MCF 10A (cell line): Measurements from ENCODE around the gene THRA. TPM values are rescaled to one million over a fixed set of nuclear protein-coding genes. Genes with fewer than 3 reads are reported as not detected.

ENCODE experiments used
- BruUV-seq: library from RNA; stranded (reverse); fragments of 400-500 nt; replicated peaks from 2 replicates; lab custom pipeline; 2021; lab: Mats Ljungman, UMichigan
- CTCF ChIA-PET: fragments of 300-600 bp; sonication (Branson Sonifier 250); formaldehyde crosslinking; extraction: SDS; loops from one replicate; lab custom pipeline; 2021; ENCODE audit warnings: antibody characterized with exemption, inconsistent platforms; lab: Yijun Ruan, JAX
- POLR2A ChIA-PET: fragments of 300-600, 350-650 bp; sonication (Branson Sonifier 250); formaldehyde crosslinking; extraction: SDS; loops from one replicate; lab custom pipeline; 2020; ENCODE audit warnings: antibody characterized with exemption, inconsistent platforms; lab: Yijun Ruan, JAX
- DNase-seq: peaks from one replicate; pipeline ENCODE4 v3.0.0-alpha.2; 2018; ENCODE audit not compliant: unreplicated experiment
- H3K27ac Mint-ChIP-seq: one replicate; pipeline ENCODE4 v1.8.0; 2022; ENCODE audit warnings: mild to moderate bottlenecking, low read depth, mixed read lengths; ENCODE audit not compliant: unreplicated experiment
- H3K27me3 Mint-ChIP-seq: one replicate; pipeline ENCODE4 v1.8.0; 2022; ENCODE audit warnings: mixed read lengths; ENCODE audit not compliant: insufficient read depth, unreplicated experiment
- H3K36me3 Mint-ChIP-seq: one replicate; pipeline ENCODE4 v1.8.0; 2022; ENCODE audit warnings: mild to moderate bottlenecking, moderate library complexity, mixed read lengths; ENCODE audit not compliant: insufficient read depth, unreplicated experiment
- H3K4me1 Mint-ChIP-seq: one replicate; pipeline ENCODE4 v1.8.0; 2022; ENCODE audit warnings: mixed read lengths; ENCODE audit not compliant: insufficient read depth, unreplicated experiment
- H3K4me3 Mint-ChIP-seq: one replicate; pipeline ENCODE4 v1.8.0; 2022; ENCODE audit warnings: mild to moderate bottlenecking, moderate library complexity, mixed read lengths; ENCODE audit not compliant: unreplicated experiment
- H3K9me3 Mint-ChIP-seq: one replicate; pipeline ENCODE4 v1.8.0; 2022; ENCODE audit warnings: mixed read lengths; ENCODE audit not compliant: unreplicated experiment
- intact Hi-C: fragments of 100-400 bp; cut with micrococcal nuclease; formaldehyde crosslinking; loops from 2 replicates; pipeline ENCODE4 v1.14.1; 2022
- total RNA-seq: library from RNA; stranded (reverse); gene quantifications from 2 replicates; pipeline ENCODE4 v1.2.3, GENCODE V29; 2022
- TF ChIP-seq, protein P1 (sequence below): fragments of 200-600 bp; IDR thresholded peaks from one replicate; pipeline ENCODE4 v1.8.0; 2022; ENCODE audit warnings: antibody characterized with exemption, mild to moderate bottlenecking; ENCODE audit not compliant: unreplicated experiment

THRA gene
- total RNA-seq, 1 experiment from 2014 or later = 6.4 TPM

DNA sequence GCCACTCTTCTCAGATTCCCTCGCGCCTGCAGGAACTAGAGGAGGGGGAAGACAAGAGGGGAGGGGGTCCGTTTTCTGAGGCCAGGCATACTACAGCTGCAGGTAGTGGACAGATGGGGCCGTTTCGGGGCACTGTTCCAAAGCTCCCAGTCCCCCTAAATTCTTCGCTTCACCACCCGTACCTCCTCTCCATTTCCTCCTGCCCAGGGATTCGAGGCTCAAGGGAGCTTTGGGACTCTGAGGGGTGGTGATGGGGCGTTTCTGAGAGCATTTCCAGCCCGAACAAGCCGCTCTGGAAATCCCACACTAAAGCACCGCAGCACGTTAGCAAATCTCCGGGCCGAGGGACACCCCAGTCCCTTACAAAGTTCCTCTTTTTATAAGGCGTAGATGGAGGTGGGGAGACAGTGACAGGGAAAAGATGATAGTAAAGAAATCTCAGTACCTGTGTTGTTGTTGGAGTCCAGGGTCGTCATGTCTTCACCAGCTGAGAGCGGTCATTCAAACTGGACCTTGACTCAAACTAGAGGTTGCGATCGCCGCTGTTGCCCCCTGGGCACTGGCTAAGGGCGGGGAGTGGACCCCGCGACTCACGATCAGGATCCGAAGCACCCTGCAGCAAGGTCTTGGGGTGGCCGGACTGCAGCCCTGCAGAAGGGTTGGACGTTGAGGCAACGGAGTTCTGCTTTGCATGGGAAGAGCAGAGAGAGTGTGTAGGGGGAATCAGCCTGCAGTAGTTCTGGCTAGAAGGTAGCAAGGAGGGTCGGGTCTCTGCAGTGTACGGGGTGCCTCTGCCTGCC, 37.1 kb downstream of the THRA start:
- Mint-ChIP-seq H3K4me1 (peaks cover 38% of the 10 kb centered on the region), H3K27ac (peak overlapping the region; percentile 94), H3K9me3 (no peaks in the 10 kb centered on the region), H3K36me3 (peaks cover 37% of the 10 kb centered on the region), H3K4me3 (peak overlapping the region; percentile 95), H3K27me3 (no peaks in the 10 kb centered on the region)
- DNase-seq = no peak
- CTCF ChIA-PET = interaction anchor here (0.6 to 8.0 kb wide), 12 partner anchors 12 to 1594 kb away, joined by 3 to 86 read pairs (median 4); partner anchors contain the start of gene THRA
- TF ChIP-seq, protein P1, sequence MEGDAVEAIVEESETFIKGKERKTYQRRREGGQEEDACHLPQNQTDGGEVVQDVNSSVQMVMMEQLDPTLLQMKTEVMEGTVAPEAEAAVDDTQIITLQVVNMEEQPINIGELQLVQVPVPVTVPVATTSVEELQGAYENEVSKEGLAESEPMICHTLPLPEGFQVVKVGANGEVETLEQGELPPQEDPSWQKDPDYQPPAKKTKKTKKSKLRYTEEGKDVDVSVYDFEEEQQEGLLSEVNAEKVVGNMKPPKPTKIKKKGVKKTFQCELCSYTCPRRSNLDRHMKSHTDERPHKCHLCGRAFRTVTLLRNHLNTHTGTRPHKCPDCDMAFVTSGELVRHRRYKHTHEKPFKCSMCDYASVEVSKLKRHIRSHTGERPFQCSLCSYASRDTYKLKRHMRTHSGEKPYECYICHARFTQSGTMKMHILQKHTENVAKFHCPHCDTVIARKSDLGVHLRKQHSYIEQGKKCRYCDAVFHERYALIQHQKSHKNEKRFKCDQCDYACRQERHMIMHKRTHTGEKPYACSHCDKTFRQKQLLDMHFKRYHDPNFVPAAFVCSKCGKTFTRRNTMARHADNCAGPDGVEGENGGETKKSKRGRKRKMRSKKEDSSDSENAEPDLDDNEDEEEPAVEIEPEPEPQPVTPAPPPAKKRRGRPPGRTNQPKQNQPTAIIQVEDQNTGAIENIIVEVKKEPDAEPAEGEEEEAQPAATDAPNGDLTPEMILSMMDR = no peak
- BruUV-seq = TSS peak; percentile 85
- POLR2A ChIA-PET = interaction anchor here (0.6 to 7.5 kb wide), 41 partner anchors 7 to 1419 kb away, joined by 3 to 340 read pairs (median 7); partner anchors contain the start of genes CASC3, CDK12, CSF3 and KRT15
- intact Hi-C loops = no loop called here

DNA sequence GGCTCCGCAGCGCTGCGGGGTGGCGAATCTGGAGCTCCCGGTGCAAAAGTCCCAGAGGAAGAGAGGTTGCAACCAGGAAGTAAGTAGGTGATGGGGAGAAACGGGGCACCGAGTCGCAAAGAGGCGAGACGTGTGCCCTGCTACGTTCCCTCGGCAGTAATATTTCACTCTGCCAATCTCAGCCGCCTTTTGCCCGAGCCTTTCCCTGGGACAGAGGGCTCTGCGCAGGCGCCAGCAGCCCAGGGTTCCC, 37.6 kb downstream of the THRA start, which contains the start of gene NR1D1:
Gene NR1D1 (minus strand): TSS at position 171 of the 250 bp plus-strand sequence. CDS start 495 bp downstream, outside the sequence.
- H3K4me3 Mint-ChIP-seq = peak within 1 kb of the TSS; percentile 95
- H3K36me3 Mint-ChIP-seq = peaks cover 31% of the 10 kb centered on the region
- no TSS peak for BruUV-seq
- ChIA-PET POLR2A (interaction anchor here (0.6 to 7.5 kb wide), 34 partner anchors 13 to 1714 kb away, joined by 3 to 340 read pairs (median 6); partner anchors contain the start of genes CASC3, CDK12, CSF3 and MED24), CTCF (interaction anchor here (0.6 to 8.0 kb wide), 13 partner anchors 11 to 1593 kb away, joined by 3 to 86 read pairs (median 4); partner anchors contain the start of gene THRA)
- TF ChIP-seq, protein P1 = no peak
- intact Hi-C loops = no loop called here
- H3K4me1 Mint-ChIP-seq = peaks cover 39% of the 10 kb centered on the region
- no peaks in the 10 kb centered on the region for H3K9me3 Mint-ChIP-seq
- H3K27me3 Mint-ChIP-seq = no peaks in the 10 kb centered on the region
- H3K27ac Mint-ChIP-seq = peak within 1 kb of the TSS; percentile 94
- no peak for DNase-seq

DNA sequence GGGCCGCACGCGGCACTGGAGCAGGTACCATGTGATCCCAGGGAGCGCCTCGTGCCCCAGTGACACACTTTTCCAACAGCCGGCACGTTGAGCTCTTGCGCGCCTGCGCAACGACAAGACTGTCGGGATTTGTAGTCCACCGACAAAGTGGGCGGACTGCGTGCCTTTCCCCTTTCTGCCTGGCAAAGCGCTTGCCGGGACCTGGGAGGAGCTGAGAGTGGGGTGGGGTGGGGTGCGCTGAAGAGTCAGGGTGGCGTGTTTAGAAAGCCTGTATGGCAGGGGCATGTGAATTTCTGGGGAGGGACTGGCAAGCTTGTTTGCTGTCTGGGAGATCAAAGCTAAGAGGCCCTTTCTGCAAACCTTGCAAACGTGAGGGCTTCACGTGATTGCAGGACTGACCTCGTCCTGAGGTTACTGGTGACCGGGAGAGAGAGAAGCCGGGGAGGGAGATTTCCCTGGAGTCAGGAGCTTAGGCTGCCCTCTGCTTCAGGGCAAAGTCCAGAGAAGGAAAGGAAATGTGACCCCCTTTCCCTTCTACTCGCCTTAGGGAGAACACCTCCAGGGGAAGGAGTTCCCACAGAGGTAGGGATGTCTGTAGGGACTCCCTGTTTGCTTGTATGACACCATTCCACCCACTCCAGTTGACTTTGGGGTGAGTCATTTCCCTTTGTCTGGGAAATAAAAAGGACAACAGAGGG, 38.1 kb downstream of the THRA start:
- ChIA-PET CTCF (interaction anchor here (0.6 to 8.0 kb wide), 14 partner anchors 11 to 299 kb away, joined by 3 to 86 read pairs (median 4); partner anchors contain the start of gene THRA), POLR2A (interaction anchor here (0.6 to 7.5 kb wide), 34 partner anchors 12 to 1714 kb away, joined by 3 to 340 read pairs (median 6); partner anchors contain the start of genes CASC3, CDK12, CSF3 and MED24)
- Mint-ChIP-seq H3K36me3 (peaks cover 27% of the 10 kb centered on the region), H3K4me1 (peaks cover 41% of the 10 kb centered on the region), H3K27ac (peak overlapping the region; percentile 94), H3K27me3 (no peaks in the 10 kb centered on the region), H3K9me3 (no peaks in the 10 kb centered on the region), H3K4me3 (peak overlapping the region; percentile 95)
- TSS peak; percentile 28 for BruUV-seq
- intact Hi-C loops = no loop called here
- TF ChIP-seq, protein P1 = no peak
- DNase-seq = peak; percentile 98
